Activated CD8-positive, alpha-beta memory T cell treated with anti-CD3 and anti-CD28 coated beads for 4 hours (primary cell): ENCODE results near the gene KISS1.

Source experiments
- DNase-seq, 2 donors: peaks; one replicate each; pipeline ENCODE4 v3.0.0-alpha.2; 2020; ENCODE audit warnings: low read depth in 2 of 2

The KISS1 gene

GRCh38 chr1:204192046-204192445 lies 4.2 kb downstream of the KISS1 start:
- no peak for DNase-seq

- no peak for DNase-seq
Observed at GRCh38 chr1:204191456-204191855, 4.8 kb downstream of the KISS1 start.

DNA sequence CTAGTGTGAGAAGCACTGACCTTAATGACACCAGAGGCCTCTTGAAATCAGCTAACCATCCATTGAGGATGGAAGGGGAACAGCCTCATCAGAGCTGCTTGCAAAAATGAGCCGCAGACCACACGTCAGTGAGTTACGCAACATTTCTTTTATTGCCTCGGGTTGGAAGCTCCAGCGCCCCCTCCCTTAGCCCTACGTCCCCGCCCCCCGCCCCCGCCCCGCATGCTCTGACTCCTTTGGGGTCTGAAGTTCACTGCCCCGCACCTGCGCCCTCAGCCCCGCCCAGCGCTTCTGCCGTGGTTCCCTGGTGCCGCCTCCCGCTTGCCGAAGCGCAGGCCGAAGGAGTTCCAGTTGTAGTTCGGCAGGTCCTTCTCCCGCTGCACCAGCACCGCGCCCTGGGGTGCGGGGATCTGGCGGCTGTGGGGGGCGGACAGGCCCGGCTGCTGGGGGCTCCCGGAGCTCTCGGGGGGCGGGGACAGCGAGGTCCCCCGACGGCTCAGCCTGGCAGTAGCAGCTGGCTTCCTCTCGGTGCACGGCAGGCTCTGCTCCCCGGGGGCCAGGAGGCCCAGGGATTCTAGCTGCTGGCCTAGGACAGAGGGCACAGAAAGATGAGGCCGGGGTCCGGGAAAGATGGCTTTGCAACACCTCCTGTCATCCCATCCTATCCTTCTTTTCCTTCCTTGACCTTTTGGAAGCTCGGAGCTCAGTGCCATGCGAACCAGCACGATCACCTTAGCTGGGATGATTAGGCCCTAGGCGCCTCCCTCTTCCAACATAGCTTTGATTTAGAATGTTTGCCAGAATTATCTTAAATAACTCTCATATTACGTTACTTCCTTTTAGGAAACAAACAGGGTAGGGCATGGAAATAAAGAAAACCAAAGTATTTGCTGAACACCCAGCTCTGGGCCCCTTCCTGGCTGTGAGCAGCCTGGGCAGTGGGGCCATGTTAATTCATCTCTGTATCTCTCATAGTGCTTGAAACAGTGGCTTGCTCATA lies 5.8 kb downstream of the KISS1 start:
- peak in 1 of 2 donors; percentile 4 for DNase-seq

DNA sequence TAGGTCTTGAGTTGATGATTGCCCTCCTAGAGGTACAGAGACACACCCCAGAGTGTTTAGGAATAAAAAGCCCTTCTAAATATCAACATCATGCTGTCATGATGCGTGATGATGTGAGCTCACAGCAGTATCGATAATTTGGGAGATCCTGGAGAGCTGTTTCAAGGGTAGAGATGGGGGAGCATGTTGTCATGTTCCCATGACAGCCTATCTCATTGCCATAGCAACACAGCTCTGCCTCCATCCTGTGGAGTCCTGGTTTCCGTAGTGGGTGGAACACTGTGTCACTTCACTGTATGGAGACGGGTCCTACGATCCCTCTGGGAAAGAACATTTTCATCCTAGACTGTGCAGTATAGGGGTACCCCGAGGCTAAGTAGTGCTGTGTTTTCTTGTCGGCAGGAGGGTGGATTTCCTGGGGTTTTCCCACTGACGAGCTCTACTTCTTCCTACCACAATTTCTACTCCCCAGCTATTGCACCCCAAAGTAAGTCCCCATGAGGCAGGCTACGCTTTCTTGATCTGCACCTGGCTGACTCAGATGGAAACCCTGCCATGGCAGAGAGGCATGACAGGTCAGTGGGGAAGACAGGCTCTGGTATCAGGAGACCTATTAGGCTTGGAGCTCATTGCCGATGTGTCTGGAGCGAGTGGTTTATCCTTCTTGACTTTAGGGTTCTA lies 7.2 kb downstream of the KISS1 start:
- DNase-seq = no peak

DNA sequence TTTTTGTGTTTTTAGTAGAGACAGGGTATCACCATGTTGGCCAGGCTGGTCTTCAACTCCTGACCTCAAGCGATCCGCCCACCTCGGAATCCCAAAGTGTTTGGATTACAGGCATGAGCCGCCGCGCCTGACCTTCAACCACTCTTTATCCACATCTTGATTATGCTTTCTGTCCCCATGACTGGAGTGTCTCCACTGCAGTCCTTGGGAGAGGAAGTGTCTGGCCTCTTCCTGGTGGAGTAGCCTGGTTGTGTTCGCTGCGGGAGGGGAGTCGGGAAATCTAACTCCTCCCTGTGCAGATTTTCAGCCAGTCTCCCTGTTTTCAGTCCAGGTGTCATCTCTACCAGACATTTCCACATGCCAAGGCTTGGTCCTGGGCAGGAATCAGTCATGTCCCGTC lies 9.7 kb downstream of the KISS1 start:
- no peak for DNase-seq

GRCh38 chr1:204181116-204181515 lies 15.2 kb downstream of the KISS1 start:
- no peak for DNase-seq

DNA sequence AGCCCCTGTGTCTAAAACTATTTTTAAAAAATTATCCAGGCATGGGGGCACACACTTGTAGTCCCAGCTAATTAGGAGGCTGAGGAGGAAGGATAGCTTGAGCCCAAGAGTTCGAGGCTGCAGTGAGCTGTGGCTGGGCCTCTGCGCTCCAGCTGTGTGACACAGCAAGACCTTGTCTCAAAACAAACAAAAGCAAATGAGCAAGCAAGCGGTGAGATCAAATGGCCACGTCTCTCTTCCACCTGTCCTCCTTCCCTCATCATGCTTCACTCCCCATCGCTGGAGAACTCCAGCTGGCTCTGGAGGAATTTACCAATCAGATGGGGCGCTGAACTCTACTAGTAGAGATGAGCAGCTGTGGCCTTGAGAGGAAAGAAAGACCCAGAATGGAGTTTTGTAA lies 16.2 kb downstream of the KISS1 start:
- no peak for DNase-seq

DNA sequence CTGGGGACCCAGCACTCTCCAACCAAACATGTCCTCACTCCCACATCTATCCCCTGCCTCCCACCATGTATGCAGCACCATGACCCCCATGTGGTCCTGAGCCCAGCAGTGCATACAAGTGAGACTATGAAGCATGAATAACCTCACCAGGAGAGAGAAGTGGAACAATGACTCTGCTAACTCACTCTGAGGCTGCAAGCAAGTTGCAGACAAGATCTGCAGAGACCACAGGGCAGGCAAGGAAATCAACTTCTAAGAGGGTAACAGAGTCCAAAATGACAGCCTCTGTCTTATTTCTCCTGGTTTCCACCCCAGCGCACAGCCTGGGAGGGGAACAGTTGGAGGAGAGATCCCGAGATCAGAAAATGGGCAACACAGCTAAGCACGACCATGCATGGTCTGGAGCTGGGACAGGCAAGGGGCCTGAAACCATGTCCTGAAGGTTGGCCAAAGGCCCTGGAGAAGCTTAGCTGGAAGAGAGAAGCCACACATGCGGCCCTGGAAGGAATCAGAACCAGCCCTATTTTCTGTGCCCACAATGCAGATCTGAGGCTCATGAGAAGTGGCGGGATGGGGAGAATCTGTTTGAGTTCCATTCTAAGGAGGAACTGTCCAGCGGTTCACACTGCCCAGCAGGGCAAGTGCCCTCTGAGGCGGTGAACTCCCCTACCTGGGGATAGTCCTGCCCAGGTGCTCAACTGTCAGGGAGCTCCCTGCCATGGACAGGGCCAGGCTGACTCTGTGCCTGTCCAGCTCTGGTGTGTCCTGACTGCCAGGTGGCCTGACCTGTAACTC lies 17.6 kb downstream of the KISS1 start:
- no peak for DNase-seq

DNA sequence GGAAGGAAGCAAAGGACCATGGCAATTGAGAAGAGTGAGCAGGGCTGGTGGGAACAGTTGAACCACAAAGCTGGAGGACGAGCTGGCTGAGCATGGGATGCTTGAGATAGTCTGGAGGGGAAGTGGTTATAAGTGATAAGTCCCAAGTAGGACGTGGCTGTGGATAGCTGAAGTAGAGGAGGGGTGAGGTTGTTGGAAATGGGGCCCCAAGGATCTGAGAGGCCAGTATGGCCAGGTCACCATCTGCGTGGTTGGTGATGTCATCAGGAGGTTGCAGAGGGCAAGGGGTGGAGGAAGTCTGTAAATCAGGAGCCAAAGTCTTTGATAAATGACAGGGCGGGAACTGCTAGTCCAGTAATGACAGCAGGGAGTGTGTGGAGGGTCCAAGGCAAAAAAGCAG lies 19.2 kb downstream of the KISS1 start:
- no peak for DNase-seq

GRCh38 chr1:204176049-204176448 lies 20.2 kb downstream of the KISS1 start:
- no peak for DNase-seq

GRCh38 chr1:204174958-204175357 lies 21.3 kb downstream of the KISS1 start:
- DNase-seq = no peak

DNA sequence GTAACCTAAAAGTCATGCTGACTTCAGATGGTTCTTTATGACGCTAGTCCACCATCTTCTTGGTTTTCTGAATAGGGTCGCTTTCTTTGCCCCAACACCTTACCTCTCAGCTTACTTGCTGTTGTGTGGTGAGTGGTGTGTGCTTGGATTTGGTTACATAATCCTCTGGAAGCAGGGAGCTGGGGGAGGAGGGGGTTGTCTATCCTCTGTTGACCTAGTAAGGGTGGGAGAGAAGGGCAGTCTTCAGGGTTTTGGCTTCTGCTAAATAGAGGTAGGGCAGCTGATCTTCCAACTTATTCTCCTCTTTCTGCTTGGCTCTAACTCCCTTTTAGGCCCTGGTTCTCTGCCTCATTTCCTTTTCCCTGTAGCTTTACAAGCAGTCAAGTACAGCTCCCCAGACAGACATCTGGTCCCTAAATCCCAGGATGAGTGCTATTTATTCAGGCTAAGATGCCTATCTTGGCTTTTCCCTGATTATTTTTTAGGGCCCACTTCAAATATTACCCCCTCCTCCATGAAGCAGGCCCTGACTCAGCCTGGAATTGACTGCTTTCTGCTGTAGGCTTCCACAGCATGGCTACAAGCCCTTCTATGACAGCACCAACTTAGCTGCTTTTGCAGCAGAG lies 23.8 kb downstream of the KISS1 start:
- no peak for DNase-seq

GRCh38 chr1:204171751-204172178 lies 24.5 kb downstream of the KISS1 start:
- DNase-seq = no peak

GRCh38 chr1:204170494-204171155 lies 25.7 kb downstream of the KISS1 start:
- DNase-seq = no peak

DNA sequence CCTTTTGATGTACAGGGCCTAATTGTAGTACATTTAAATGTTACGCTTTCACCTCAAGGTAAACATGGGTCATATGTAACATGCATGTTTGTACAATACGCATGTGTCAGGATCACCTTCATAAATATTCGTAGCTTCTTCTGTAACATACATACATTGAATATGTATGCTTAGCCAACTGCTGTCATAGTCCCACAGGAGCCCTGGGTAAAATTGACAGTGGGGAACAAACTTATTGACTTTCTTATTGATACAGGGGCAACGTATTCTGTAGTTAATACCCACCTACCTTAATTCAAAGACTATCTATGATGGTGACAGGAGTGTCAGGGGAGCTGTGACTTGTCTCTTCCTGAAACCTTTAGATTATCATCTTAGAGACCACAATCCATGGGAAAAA lies 26.4 kb downstream of the KISS1 start:
- DNase-seq = no peak

- DNase-seq = no peak
Observed at GRCh38 chr1:204167730-204168129, 28.6 kb downstream of the KISS1 start.

GRCh38 chr1:204166219-204166618 lies 30.1 kb downstream of the KISS1 start, which contains the start of gene REN:
REN (minus strand) TSS chr1:204166337; CDS start chr1:204166293, 44 bp downstream.
- DNase-seq = no peak

GRCh38 chr1:204162494-204163074 lies 33.7 kb downstream of the KISS1 start:
- DNase-seq = peak; percentile 47 to 69

- no peak for DNase-seq
Observed at GRCh38 chr1:204161609-204162493, 34.4 kb downstream of the KISS1 start.

DNA sequence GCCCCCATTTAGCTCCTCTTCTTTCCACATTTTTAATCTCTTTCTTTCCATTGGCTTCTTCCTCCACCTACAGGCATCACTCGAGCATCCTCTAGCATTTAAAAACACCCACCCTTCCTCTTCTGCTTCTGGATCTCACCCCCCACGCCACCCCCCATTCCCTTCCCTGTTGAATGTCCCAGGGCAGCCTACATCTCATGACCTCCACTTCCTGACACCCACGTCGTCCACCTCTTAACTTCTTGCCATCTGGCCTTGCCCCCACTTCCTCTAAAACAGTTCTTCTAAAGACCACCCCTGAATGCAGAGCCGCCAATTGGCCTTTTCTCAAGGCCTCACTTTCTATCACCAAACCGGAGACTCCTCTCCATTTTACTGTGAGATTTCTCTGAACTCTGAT lies 38.3 kb downstream of the KISS1 start:
- DNase-seq = no peak
